GM21526 (cell line): Measurements from ENCODE around the gene TMEM53.

Experiments used
- ATAC-seq: cut with Tn5 transposase; IDR thresholded peaks from one replicate; pipeline ENCODE4 v1.9.1; 2021; ENCODE audit warnings: moderate library complexity; ENCODE audit not compliant: unreplicated experiment, low FRiP score

The TMEM53 gene

GRCh38 chr1:44606701-44607281 is 67.5 kb downstream of the TMEM53 start:
- ATAC-seq = no peak

GRCh38 chr1:44605914-44606615 is 68.2 kb downstream of the TMEM53 start:
- ATAC-seq = no peak

GRCh38 chr1:44604157-44604955 is 69.9 kb downstream of the TMEM53 start:
- no peak for ATAC-seq

GRCh38 chr1:44603718-44604117 is 70.6 kb downstream of the TMEM53 start:
- no peak for ATAC-seq
